NCI-H526 (cell line): ENCODE data around the gene ATP8A1.
A peak's percentile ranks its signal among the peaks of the same experiment; 100 is the strongest.

ENCODE experiments used
- DNase-seq, 2 experiments: peaks; one replicate each; lab custom pipeline; 2025; lab: John Stamatoyannopoulos, UW

Gene ATP8A1

GRCh38 chr4:42626629-42627146 lies 30.2 kb downstream of the ATP8A1 start:
- no peak for DNase-seq

GRCh38 chr4:42625329-42625728 lies 31.6 kb downstream of the ATP8A1 start:
- peak in 1 of 2 experiments; percentile 4 for DNase-seq

GRCh38 chr4:42624551-42624950 lies 32.4 kb downstream of the ATP8A1 start:
- no peak for DNase-seq

- no peak for DNase-seq
Measured at GRCh38 chr4:42618023-42618422, 38.9 kb downstream of the ATP8A1 start.

GRCh38 chr4:42617030-42617429 lies 39.9 kb downstream of the ATP8A1 start:
- DNase-seq, result no peak

- no peak for DNase-seq
Measured at GRCh38 chr4:42616572-42616971, 40.3 kb downstream of the ATP8A1 start.

- DNase-seq, result no peak
Measured at GRCh38 chr4:42615131-42615763, 41.7 kb downstream of the ATP8A1 start.

- DNase-seq, result no peak
Measured at GRCh38 chr4:42612898-42613297, 44.0 kb downstream of the ATP8A1 start.

- no peak for DNase-seq
Measured at GRCh38 chr4:42610941-42611340, 46.0 kb downstream of the ATP8A1 start.

- DNase-seq, result no peak
Measured at GRCh38 chr4:42609051-42609450, 47.9 kb downstream of the ATP8A1 start.

- no peak for DNase-seq
Measured at GRCh38 chr4:42608551-42608950, 48.4 kb downstream of the ATP8A1 start.

GRCh38 chr4:42607011-42607726 lies 49.7 kb downstream of the ATP8A1 start:
- DNase-seq, result no peak

GRCh38 chr4:42605264-42605663 lies 51.6 kb downstream of the ATP8A1 start:
- no peak for DNase-seq

- DNase-seq, result no peak
Measured at GRCh38 chr4:42603862-42604261, 53.0 kb downstream of the ATP8A1 start.

GRCh38 chr4:42600578-42600977 lies 56.3 kb downstream of the ATP8A1 start:
- DNase-seq, result no peak

- DNase-seq, result peak; percentile 69 to 72
Measured at GRCh38 chr4:42596918-42597317, 60.0 kb downstream of the ATP8A1 start.

- no peak for DNase-seq
Measured at GRCh38 chr4:42594888-42595287, 62.0 kb downstream of the ATP8A1 start.

- DNase-seq, result no peak
Measured at GRCh38 chr4:42588909-42589308, 68.0 kb downstream of the ATP8A1 start.

GRCh38 chr4:42586775-42587174 lies 70.1 kb downstream of the ATP8A1 start:
- DNase-seq, result no peak

- no peak for DNase-seq
Measured at GRCh38 chr4:42579903-42580302, 77.0 kb downstream of the ATP8A1 start.

GRCh38 chr4:42578187-42578586 lies 78.7 kb downstream of the ATP8A1 start:
- DNase-seq, result no peak

- DNase-seq, result no peak
Measured at GRCh38 chr4:42574870-42575430, 82.0 kb downstream of the ATP8A1 start.

GRCh38 chr4:42573249-42573648 lies 83.7 kb downstream of the ATP8A1 start:
- DNase-seq, result no peak
